Upper lobe of left lung (tissue), 4 donors: Measurements from ENCODE around the gene MAPK11.

ENCODE experiments used
- CTCF ChIP-seq, 6 experiments: fragments of 450-650 bp in 4 of 6; fragments of 200-600 bp in 2 of 6; sonication (generic) in 2 of 6; IDR thresholded peaks; one replicate each; pipeline ENCODE4 v1.5.1; 2016 to 2019; ENCODE audit warnings: antibody characterized with exemption in 6 of 6
- EP300 ChIP-seq, 4 donors: sonication (generic); formaldehyde crosslinking; IDR thresholded peaks; one replicate each; pipeline ENCODE4 v1.5.1; 2017; ENCODE audit warnings: antibody characterized with exemption in 4 of 4, control low read depth in 2 of 4
- POLR2A ChIP-seq, 4 donors: fragments of 450-650 bp; IDR thresholded peaks; one replicate each; pipeline ENCODE4 v1.5.1; 2016 to 2017; ENCODE audit warnings: antibody characterized with exemption in 4 of 4, mild to moderate bottlenecking in 2 of 4
- POLR2AphosphoS5 ChIP-seq, 2 donors: sonication (generic); formaldehyde crosslinking; IDR thresholded peaks; one replicate each; pipeline ENCODE4 v1.5.1; 2017; ENCODE audit warnings: antibody characterized with exemption in 2 of 2

DNA sequence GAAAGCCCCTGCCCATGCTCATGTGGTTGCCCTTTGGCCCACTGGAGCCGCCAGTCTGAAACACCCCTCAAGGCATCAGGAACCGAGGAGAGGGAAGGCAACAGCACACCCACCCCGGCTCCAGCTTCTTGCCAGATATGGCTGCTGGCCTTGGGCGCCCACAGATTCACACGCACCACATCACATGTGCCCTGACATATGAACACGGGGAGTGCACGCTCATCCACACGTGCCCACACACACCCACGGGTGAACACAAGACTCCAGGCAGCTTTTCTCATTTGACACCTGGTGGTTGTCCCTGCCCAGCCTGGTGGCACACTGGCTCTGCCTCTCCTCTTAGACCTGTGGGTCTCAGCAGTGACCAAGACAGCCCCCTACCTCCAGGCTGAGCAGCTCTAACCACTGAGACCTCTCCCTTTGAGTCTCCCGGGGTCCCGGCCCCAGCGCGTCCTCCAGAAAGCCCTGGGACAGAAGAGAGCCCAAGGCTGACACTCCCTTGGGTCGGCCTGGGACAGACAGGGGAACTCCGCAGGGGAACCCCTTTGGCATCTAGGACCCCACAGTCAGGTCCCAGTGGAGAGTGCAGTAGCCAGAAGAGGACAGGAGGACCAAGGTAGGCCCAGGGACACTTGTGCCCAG, 6.0 kb downstream of the MAPK11 start:
- TF ChIP-seq CTCF (IDR thresholded peaks at IDR 0.05) (no peak), EP300 (IDR thresholded peaks at IDR 0.05) (no peak), POLR2A (IDR thresholded peaks at IDR 0.05) (no peak), POLR2AphosphoS5 (IDR thresholded peaks at IDR 0.05) (no peak)
